ENCODE results near the gene TAF1C. TPM values are rescaled to one million over a fixed set of nuclear protein-coding genes. Genes with fewer than 3 reads are reported as not detected.

The TAF1C gene
- total and polyA plus RNA-seq, 2 donors from 2014 or later, result 24.7 to 64.7 TPM

DNA sequence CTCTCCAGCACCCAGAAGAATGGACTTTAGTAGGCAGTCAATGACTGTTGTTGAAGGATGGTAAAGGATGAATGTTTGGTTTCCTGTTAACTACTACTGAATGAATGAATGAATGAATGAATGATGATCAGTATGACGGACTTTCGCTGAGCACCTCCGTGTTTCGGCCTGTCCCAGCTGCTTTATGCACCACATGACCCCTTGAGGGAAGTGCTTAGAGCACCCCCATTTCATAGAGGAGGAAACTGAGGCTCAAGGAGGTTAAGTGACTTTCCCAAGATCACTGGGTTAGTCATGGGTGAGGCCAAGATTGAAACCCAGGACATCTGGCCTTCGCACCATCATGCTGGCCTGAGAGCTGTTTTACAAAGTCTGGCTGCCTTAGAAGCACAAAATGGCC is 46.1 kb upstream of the TAF1C start:
- Histone ChIP-seq H3K4me1 (ENCODE audit: control insufficient read depth in 2 of 3, insufficient read depth in 2 of 3, low read depth in 1 of 3, low read length in 3 of 3) (peaks cover 0 to 3% (median 0%) of the 10 kb centered on the region in 3 donors), H3K27me3 (ENCODE audit: control insufficient read depth, insufficient read depth, low read length) (no peaks in the 10 kb centered on the region), H3K9ac (ENCODE audit: low read length in 3 of 3) (no peak overlapping the region), H3K36me3 (ENCODE audit: control insufficient read depth in 2 of 3, insufficient read depth in 3 of 3, low read length in 3 of 3) (no peaks in the 10 kb centered on the region), H3K4me3 (ENCODE audit: low read length in 3 of 3) (no peak overlapping the region), H3K27ac (ENCODE audit: low read depth in 2 of 2, low read length in 2 of 2) (no peak overlapping the region), H3K9me3 (ENCODE audit: control insufficient read depth in 2 of 3, insufficient read depth in 1 of 3, low read length in 3 of 3) (no peaks in the 10 kb centered on the region)
- DNase-seq, result no peak
- intact Hi-C loops (cut with DNase I), result no loop called here
- TF ChIP-seq, protein P1, sequence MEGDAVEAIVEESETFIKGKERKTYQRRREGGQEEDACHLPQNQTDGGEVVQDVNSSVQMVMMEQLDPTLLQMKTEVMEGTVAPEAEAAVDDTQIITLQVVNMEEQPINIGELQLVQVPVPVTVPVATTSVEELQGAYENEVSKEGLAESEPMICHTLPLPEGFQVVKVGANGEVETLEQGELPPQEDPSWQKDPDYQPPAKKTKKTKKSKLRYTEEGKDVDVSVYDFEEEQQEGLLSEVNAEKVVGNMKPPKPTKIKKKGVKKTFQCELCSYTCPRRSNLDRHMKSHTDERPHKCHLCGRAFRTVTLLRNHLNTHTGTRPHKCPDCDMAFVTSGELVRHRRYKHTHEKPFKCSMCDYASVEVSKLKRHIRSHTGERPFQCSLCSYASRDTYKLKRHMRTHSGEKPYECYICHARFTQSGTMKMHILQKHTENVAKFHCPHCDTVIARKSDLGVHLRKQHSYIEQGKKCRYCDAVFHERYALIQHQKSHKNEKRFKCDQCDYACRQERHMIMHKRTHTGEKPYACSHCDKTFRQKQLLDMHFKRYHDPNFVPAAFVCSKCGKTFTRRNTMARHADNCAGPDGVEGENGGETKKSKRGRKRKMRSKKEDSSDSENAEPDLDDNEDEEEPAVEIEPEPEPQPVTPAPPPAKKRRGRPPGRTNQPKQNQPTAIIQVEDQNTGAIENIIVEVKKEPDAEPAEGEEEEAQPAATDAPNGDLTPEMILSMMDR (IDR thresholded peaks at IDR 0.05; ENCODE audit: borderline replicate concordance, extremely low read depth, insufficient read depth), result no peak
- no peak for FAIRE-seq

DNA sequence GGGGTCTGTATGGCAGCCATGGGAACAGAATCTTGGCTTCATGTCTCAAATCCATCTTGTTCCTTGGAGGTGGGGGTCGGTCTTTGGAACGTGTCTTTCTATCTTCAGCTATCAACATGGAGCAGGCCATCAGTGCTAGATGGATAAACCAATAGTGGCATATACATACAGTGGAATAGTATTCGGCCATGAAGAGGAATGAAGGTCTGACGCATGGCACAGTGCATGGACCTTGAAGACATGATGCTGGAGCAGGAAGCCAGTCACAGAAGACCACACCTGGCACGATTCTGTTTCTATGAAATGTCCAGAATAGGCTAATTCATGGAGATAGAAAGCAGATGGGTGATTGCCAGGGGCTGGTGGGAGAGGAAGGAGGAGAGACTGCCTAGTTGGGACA is 45.2 kb upstream of the TAF1C start:
- DNase-seq (no peak), FAIRE-seq (no peak)
- H3K4me1 ChIP-seq (ENCODE audit: control insufficient read depth in 2 of 3, insufficient read depth in 2 of 3, low read depth in 1 of 3, low read length in 3 of 3), result peaks cover 0 to 8% (median 0%) of the 10 kb centered on the region in 3 donors
- TF ChIP-seq, protein P1 (IDR thresholded peaks at IDR 0.05; ENCODE audit: borderline replicate concordance, extremely low read depth, insufficient read depth), result no peak
- no peaks in the 10 kb centered on the region for H3K36me3 ChIP-seq (ENCODE audit: control insufficient read depth in 2 of 3, insufficient read depth in 3 of 3, low read length in 3 of 3)
- H3K27ac ChIP-seq (ENCODE audit: low read depth in 2 of 2, low read length in 2 of 2), result no peak overlapping the region
- no peaks in the 10 kb centered on the region for H3K27me3 ChIP-seq (ENCODE audit: control insufficient read depth, insufficient read depth, low read length)
- H3K4me3 ChIP-seq (ENCODE audit: low read length in 3 of 3), result no peak overlapping the region
- H3K9ac ChIP-seq (ENCODE audit: low read length in 3 of 3), result no peak overlapping the region
- intact Hi-C loops (cut with DNase I), result no loop called here
- H3K9me3 ChIP-seq (ENCODE audit: control insufficient read depth in 2 of 3, insufficient read depth in 1 of 3, low read length in 3 of 3), result no peaks in the 10 kb centered on the region

DNA sequence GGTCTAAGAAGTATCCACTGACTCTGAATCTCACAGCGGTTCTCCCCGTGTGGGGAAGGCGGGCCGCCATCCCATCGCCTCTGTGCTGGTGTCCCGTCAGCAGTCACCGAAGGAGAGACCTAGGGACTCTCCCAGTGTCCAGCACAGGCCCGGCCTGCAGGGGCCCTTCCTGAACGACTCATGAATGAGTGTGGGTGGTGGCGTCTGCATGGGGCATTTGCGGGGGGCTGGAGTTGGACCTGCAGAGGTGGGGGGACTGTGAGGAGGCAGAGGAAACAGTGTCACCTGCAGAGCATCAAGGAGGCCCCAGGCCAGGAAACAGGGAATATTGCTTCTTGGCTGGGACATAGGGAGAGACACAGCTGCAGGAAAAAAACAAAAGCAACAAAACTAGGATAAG is 42.6 kb upstream of the TAF1C start:
- H3K27me3 ChIP-seq (ENCODE audit: control insufficient read depth, insufficient read depth, low read length), result no peaks in the 10 kb centered on the region
- DNase-seq (no peak), FAIRE-seq (no peak)
- TF ChIP-seq, protein P1 (IDR thresholded peaks at IDR 0.05; ENCODE audit: borderline replicate concordance, extremely low read depth, insufficient read depth), result no peak
- no peaks in the 10 kb centered on the region for H3K36me3 ChIP-seq (ENCODE audit: control insufficient read depth in 2 of 3, insufficient read depth in 3 of 3, low read length in 3 of 3)
- no peak overlapping the region for H3K27ac ChIP-seq (ENCODE audit: low read depth in 2 of 2, low read length in 2 of 2)
- no peak overlapping the region for H3K4me3 ChIP-seq (ENCODE audit: low read length in 3 of 3)
- H3K4me1 ChIP-seq (ENCODE audit: control insufficient read depth in 2 of 3, insufficient read depth in 2 of 3, low read depth in 1 of 3, low read length in 3 of 3), result peaks cover 0 to 8% (median 0%) of the 10 kb centered on the region in 3 donors
- intact Hi-C loops (cut with DNase I), result no loop called here
- H3K9me3 ChIP-seq (ENCODE audit: control insufficient read depth in 2 of 3, insufficient read depth in 1 of 3, low read length in 3 of 3), result no peaks in the 10 kb centered on the region
- H3K9ac ChIP-seq (ENCODE audit: low read length in 3 of 3), result no peak overlapping the region

DNA sequence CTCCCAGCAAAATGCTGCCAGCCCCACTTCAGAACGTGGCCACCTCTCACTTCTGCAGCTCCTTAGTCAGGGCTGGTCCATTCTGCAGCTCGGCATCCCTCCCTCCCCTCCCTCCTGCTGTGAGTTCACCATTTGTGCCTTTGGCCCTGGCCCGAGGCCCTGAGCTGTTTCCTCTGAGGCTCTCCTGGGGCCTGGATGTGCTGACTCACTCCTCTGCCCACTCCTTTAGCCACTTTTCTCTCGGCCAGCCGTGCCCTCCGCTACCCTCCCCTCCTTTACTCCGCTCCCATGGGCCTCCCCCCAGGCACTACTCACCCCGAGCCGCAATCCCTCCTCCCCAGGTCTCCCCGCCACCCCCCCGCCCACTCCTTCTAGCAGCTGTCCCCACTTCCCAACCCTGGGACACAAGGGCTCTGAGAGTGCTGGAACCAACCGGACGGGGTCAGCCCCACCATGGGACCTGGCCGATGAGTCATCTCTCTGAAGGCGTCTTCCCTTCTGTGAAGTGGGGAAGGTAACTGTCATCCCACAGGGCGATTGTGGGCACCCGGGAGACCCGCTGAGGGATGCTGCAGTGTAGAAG is 41.5 kb upstream of the TAF1C start:
- no peak overlapping the region for H3K4me3 ChIP-seq (ENCODE audit: low read length in 3 of 3)
- TF ChIP-seq, protein P1 (IDR thresholded peaks at IDR 0.05; ENCODE audit: borderline replicate concordance, extremely low read depth, insufficient read depth), result no peak
- peaks cover 0 to 8% (median 0%) of the 10 kb centered on the region in 3 donors for H3K4me1 ChIP-seq (ENCODE audit: control insufficient read depth in 2 of 3, insufficient read depth in 2 of 3, low read depth in 1 of 3, low read length in 3 of 3)
- H3K27me3 ChIP-seq (ENCODE audit: control insufficient read depth, insufficient read depth, low read length), result no peaks in the 10 kb centered on the region
- FAIRE-seq, result no peak
- no peak overlapping the region for H3K27ac ChIP-seq (ENCODE audit: low read depth in 2 of 2, low read length in 2 of 2)
- no peak overlapping the region for H3K9ac ChIP-seq (ENCODE audit: low read length in 3 of 3)
- H3K36me3 ChIP-seq (ENCODE audit: control insufficient read depth in 2 of 3, insufficient read depth in 3 of 3, low read length in 3 of 3), result no peaks in the 10 kb centered on the region
- intact Hi-C loops (cut with DNase I), result no loop called here
- DNase-seq, result peak in 2 of 5 donors; percentile 47 to 92
- no peaks in the 10 kb centered on the region for H3K9me3 ChIP-seq (ENCODE audit: control insufficient read depth in 2 of 3, insufficient read depth in 1 of 3, low read length in 3 of 3)
